ENCODE data around the gene GPER1.

GPER1 gene

DNA sequence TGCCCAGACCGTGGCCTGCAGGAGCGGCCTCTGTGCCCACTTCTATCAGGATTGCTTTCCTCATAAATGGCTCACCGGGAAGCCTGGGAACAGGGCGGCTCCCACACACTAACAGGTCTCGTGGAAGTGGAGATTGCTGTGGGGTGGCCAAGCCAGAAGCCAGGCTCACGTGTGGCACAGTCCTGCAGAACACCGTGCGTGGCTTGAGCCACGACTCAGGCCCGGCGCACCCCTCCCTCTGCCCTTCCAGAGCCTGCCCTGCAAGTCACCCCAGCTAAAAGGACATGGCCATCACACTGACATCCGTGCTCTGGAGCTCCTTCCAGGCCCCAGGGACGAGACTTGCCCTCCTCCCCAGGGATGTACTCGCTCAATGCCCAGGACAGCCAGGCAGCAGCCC, 7.0 kb downstream of the GPER1 start:
- TF ChIP-seq, protein P1, sequence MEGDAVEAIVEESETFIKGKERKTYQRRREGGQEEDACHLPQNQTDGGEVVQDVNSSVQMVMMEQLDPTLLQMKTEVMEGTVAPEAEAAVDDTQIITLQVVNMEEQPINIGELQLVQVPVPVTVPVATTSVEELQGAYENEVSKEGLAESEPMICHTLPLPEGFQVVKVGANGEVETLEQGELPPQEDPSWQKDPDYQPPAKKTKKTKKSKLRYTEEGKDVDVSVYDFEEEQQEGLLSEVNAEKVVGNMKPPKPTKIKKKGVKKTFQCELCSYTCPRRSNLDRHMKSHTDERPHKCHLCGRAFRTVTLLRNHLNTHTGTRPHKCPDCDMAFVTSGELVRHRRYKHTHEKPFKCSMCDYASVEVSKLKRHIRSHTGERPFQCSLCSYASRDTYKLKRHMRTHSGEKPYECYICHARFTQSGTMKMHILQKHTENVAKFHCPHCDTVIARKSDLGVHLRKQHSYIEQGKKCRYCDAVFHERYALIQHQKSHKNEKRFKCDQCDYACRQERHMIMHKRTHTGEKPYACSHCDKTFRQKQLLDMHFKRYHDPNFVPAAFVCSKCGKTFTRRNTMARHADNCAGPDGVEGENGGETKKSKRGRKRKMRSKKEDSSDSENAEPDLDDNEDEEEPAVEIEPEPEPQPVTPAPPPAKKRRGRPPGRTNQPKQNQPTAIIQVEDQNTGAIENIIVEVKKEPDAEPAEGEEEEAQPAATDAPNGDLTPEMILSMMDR (IDR thresholded peaks at IDR 0.05): no peak
- H3K27ac ChIP-seq: peak overlapping the region in 1 of 2 donors; percentile 66
- no peak overlapping the region for H3K4me3 ChIP-seq
- DNase-seq (ENCODE audit: low spot score): no peak

DNA sequence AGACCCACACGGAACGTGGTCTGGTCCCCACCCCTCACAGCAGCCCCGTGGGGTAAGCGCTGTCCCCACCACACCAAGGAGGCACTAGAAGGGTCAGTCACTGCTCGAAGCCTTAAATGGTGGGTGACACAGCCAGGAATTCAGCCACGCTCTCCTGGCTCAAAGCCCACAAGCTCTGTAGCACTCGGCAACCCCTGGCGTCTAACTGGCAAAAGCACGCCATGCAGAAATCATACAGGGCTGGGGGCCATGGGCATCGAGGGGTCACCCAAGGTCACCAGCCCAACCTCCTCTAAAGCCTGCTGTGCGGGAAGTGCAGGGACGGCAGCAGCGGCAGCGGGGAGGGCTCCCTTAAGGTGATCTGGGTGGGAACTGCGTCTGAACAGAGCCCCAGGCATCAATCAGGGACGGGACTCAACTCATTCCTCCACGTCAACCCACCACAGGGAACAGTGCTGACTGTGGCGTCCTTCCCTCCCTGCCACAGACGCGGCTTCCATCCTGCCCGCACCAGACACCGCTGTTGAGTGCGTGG, 7.8 kb downstream of the GPER1 start:
- TF ChIP-seq, protein P1 (IDR thresholded peaks at IDR 0.05): no peak
- DNase-seq (ENCODE audit: low spot score): peak; percentile 80
- H3K27ac ChIP-seq: peak overlapping the region; percentile 63 to 66
- H3K4me3 ChIP-seq: peak overlapping the region; percentile 58

DNA sequence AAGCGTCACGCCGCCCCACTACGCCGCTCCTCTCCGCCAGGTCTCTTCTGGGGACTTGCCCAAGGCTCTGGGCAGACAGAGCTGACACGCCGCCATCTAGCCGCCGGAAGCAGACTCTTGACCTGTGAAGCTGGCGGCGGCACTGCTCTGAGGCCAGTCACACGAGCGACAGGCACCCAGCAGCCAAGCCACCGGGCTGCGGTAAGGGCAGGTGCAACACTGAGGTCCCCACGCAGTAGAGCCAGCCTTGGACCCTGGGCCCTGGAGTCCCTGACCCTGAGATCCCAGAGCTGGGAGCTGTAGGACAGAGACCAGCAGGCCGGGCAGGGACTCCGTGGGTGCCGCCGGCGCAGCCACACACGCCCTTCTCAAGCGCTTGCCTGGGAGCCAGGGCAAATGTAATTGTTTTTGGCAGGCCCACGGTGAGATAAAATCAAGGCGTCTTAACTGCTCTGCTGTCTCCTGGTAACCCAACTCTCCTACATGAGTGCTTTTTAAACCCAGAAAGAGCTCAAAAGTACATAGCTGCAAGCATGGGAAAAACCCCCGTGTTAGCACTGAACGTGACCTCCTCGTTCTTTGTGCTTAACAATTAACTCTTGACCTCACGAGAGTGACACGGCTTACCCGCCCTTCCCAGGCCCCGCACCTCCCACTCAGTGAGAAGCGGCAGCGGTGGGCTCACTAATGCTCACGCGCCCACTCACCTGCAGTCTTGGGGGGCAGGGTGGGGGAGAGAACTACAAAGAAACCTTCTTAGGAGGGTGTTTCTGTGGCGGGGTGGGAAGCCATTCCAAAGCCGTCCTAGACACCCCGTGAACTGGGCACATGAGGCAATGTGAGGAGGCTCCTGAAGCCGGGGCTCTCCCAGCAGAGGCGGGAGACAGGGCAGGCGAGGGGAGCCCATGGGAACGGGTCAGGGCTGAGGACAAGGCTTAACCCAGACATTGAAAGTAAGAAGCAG, 8.5 kb downstream of the GPER1 start:
- no peak for DNase-seq (ENCODE audit: low spot score)
- TF ChIP-seq, protein P1 (IDR thresholded peaks at IDR 0.05): no peak
- Histone ChIP-seq H3K27ac (peak overlapping the region; percentile 63 to 66), H3K4me3 (peak overlapping the region; percentile 58)

DNA sequence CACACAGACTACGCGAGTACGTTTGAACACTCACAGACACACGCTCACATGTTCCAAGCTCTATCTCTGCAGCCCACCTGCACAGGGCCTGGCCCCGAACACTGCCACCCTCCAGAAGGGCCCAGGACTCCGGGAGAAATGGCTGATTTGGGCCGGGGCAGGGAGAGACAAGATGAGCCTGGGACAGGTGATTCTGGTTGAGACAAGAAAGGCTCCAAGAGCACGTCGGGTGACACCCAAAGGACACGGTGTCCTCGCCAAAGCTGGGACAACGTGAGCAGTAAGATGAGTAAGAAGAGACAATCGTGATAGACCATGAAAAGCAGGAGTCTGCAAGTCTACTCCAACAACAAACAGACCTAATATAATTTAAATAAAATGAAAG, 9.2 kb downstream of the GPER1 start:
- no peak overlapping the region for H3K27ac ChIP-seq
- DNase-seq (ENCODE audit: low spot score): no peak
- TF ChIP-seq, protein P1 (IDR thresholded peaks at IDR 0.05): no peak

DNA sequence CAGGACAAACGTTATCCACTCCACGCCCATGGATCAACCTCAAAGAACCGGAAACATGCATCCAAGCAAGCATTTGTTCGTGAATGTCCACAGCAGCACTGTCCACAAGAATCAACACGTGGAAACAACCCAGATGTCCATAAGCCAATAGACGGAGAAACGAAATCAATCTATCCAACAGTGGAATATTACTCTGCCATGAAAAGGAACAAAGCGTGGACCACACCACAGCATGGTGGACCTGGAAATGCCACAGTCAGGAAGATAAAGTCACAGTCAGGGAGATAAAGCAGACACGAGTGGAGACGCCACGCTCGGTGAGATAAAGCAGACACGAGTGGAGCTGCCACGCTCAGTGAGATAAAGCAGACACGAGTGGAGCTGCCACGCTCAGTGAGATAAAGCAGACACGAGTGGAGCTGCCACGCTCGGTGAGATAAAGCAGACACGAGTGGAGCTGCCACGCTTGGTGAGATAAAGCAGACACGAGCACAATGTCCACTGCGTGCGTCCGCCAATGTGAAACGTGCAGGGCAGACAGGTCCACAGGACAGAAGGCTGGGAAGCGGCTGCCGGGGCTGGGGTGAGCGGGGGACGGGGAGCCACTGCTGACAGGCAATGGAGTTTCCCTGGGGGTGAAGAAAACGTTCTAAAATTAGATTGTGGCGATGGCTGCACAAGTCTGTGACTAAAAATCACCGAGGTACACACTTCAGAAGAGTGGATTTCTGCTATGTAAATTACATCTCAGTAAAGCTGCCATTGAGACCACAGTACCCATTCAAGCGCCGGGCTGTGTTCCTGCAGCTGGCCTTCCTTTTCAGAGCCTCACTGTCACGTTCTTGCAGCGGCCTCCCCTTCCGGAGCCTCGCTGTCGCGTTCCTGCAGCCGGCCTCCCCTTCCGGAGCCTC, 10.6 kb downstream of the GPER1 start:
- Histone ChIP-seq H3K27ac (no peak overlapping the region), H3K4me3 (no peak overlapping the region)
- no peak for DNase-seq (ENCODE audit: low spot score)
- TF ChIP-seq, protein P1 (IDR thresholded peaks at IDR 0.05): no peak

More for the DNA sequence above, 9.2 kb downstream of the GPER1 start:
- no peak overlapping the region for H3K4me3 ChIP-seq

DNA sequence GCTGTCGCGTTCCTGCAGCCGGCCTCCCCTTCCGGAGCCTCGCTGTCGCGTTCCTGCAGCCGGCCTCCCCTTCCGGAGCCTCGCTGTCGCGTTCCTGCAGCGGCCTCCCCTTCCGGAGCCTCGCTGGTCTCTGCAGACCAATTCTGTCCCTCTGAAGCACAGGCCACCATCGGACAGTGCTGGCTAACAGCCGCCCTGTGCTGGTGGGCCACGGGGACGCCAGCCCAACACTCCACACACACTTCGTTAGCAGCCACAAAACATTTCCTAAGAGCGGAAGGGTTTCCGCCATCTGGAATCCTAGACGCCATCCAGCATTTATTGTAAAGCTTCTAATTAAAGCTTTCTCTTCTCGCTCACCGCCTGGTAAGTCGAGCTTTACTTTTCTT, 11.2 kb downstream of the GPER1 start:
- H3K4me3 ChIP-seq: no peak overlapping the region
- DNase-seq (ENCODE audit: low spot score): no peak
- TF ChIP-seq, protein P1 (IDR thresholded peaks at IDR 0.05): no peak
- H3K27ac ChIP-seq: no peak overlapping the region
